Activated T-helper 2 cell treated with anti-CD3 and anti-CD28 coated beads, Interferon-gamma antibody, Interleukin-2, Interleukin-4, amounts not matched to agents 10 μg/mL and 5 μg/mL and 100 μg/mL, durations not matched to agents 14 hours and 24 hours and 36 hours (primary cell): ENCODE data around the gene P2RX7. TPM values are rescaled to one million over a fixed set of nuclear protein-coding genes. Genes with fewer than 3 reads are reported as not detected.

Experiments
- DNase-seq: peaks from one replicate; pipeline ENCODE4 v3.0.0; 2021; ENCODE audit warnings: low spot score
- H3K27ac Mint-ChIP-seq: one replicate; pipeline ENCODE4 v1.8.0; 2021; ENCODE audit warnings: mixed read lengths
- H3K27me3 Mint-ChIP-seq: one replicate; pipeline ENCODE4 v1.8.0; 2021; ENCODE audit warnings: low read depth, mixed read lengths
- H3K36me3 Mint-ChIP-seq: one replicate; pipeline ENCODE4 v1.8.0; 2021; ENCODE audit warnings: low read depth, mixed read lengths
- H3K4me1 Mint-ChIP-seq: one replicate; pipeline ENCODE4 v1.8.0; 2021; ENCODE audit warnings: low read depth, mixed read lengths
- H3K4me3 Mint-ChIP-seq: one replicate; pipeline ENCODE4 v1.8.0; 2021; ENCODE audit warnings: low read depth, mild to moderate bottlenecking, moderate library complexity, mixed read lengths
- H3K9me3 Mint-ChIP-seq: one replicate; pipeline ENCODE4 v1.8.0; 2021; ENCODE audit warnings: mixed read lengths
- intact Hi-C: fragments of 100-400 bp; cut with micrococcal nuclease; formaldehyde crosslinking; loops from one replicate; pipeline ENCODE4 v1.15.1; 2023
- total RNA-seq: library from RNA; stranded (reverse); gene quantifications from 2 replicates; pipeline ENCODE4 v1.2.3, GENCODE V29; 2022

The P2RX7 gene
- total RNA-seq, 1 donor from 2014 or later: 6.5 TPM

GRCh38 chr12:121214166-121214777, 81.6 kb downstream of the P2RX7 start:
- DNase-seq: no peak
- peaks cover 41% of the 10 kb centered on the region for H3K4me1 Mint-ChIP-seq
- H3K4me3 Mint-ChIP-seq: peak overlapping the region; percentile 18
- intact Hi-C loops: loop anchor here (1.0 to 5.0 kb wide), 3 partner anchors 9 to 177 kb away; partner anchors contain the start of gene OASL
- H3K9me3 Mint-ChIP-seq: no peaks in the 10 kb centered on the region
- H3K27ac Mint-ChIP-seq: peak overlapping the region; percentile 75
- H3K36me3 Mint-ChIP-seq: peaks cover 46% of the 10 kb centered on the region
- H3K27me3 Mint-ChIP-seq: no peaks in the 10 kb centered on the region

DNA sequence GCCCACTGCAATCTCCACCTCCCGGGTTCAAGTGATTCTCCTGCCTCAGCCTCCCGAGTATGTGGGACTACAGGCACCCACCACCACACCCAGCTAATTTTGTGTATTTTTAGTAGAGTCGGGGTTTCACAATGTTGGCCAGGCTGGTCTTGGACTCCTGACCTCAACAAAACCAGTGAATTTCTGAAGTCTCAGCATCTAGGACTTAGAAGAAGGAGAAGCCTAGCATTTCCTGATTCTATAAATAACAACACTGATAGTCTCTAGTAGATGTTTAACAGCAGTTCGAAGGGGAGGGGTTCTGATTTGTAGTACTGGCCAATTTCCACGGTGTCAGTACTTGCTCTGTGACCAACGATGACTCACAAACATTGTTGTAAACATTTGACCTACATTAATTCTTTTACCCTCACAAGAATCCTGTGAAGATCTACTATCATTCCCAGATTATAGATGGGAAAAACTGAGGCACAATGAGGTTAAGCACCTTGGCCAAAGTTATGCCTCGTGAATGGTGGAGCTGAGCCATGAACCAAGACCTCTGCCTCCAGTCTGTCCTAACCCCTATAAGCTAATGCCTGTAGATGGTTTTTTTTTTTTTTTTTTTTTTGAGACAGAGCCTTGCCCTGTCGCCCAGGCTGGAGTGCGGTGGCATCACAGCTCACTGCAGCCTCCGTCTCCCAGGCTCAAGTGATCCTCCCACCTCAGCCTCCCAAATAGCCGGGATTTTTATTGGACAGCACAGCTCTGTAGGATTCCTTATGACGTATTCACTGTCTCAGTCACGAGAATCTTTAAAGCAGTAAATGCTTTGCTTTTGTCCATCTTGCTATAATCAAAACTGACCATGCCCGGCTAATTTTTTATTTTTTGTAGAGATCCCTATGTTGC, 82.4 kb downstream of the P2RX7 start:
- H3K9me3 Mint-ChIP-seq: no peaks in the 10 kb centered on the region
- no peak for DNase-seq
- H3K27ac Mint-ChIP-seq: peak overlapping the region; percentile 75
- intact Hi-C loops: loop anchor here (1.0 to 5.0 kb wide), 3 partner anchors 8 to 178 kb away; partner anchors contain the start of gene OASL
- peaks cover 42% of the 10 kb centered on the region for H3K4me1 Mint-ChIP-seq
- no peaks in the 10 kb centered on the region for H3K27me3 Mint-ChIP-seq
- peak overlapping the region; percentile 18 for H3K4me3 Mint-ChIP-seq
- H3K36me3 Mint-ChIP-seq: peaks cover 52% of the 10 kb centered on the region

DNA sequence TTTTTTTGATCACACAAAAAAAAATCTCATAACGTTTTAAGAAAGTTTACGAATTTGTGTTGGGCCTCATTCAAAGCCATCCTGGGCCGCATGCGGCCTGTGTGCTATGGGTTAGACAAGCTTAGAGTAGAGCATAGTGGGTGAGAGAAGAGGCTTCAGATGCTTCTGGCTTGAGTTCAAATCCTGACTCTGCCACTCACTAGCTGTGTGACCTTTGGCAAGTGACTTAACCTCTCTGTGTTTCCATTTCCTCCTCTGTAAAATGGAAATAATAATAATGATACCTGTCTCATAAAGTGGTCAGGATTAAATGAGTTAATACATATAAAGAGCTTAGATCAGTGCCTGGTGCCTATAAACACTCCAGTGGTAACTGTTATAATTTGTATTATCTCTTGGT, 83.4 kb downstream of the P2RX7 start:
- DNase-seq: no peak
- Mint-ChIP-seq H3K27ac (no peak overlapping the region), H3K4me3 (no peak overlapping the region), H3K9me3 (no peaks in the 10 kb centered on the region), H3K36me3 (peaks cover 58% of the 10 kb centered on the region), H3K4me1 (peaks cover 42% of the 10 kb centered on the region), H3K27me3 (no peaks in the 10 kb centered on the region)
- intact Hi-C loops: no loop called here

- H3K27ac Mint-ChIP-seq: no peak overlapping the region
- no peaks in the 10 kb centered on the region for H3K9me3 Mint-ChIP-seq
- intact Hi-C loops: no loop called here
- DNase-seq: no peak
- H3K4me3 Mint-ChIP-seq: no peak overlapping the region
- peaks cover 37% of the 10 kb centered on the region for H3K4me1 Mint-ChIP-seq
- H3K36me3 Mint-ChIP-seq: peaks cover 62% of the 10 kb centered on the region
- H3K27me3 Mint-ChIP-seq: no peaks in the 10 kb centered on the region
These were observed 84.4 kb downstream of the P2RX7 start for GRCh38 chr12:121217063-121217462.

- no peak for DNase-seq
- no peak overlapping the region for H3K27ac Mint-ChIP-seq
- intact Hi-C loops: no loop called here
- peaks cover 67% of the 10 kb centered on the region for H3K36me3 Mint-ChIP-seq
- H3K9me3 Mint-ChIP-seq: no peaks in the 10 kb centered on the region
- no peak overlapping the region for H3K4me3 Mint-ChIP-seq
- no peaks in the 10 kb centered on the region for H3K27me3 Mint-ChIP-seq
- peaks cover 36% of the 10 kb centered on the region for H3K4me1 Mint-ChIP-seq
These were observed 85.1 kb downstream of the P2RX7 start for GRCh38 chr12:121217761-121218160.

- H3K4me3 Mint-ChIP-seq: no peak overlapping the region
- H3K9me3 Mint-ChIP-seq: no peaks in the 10 kb centered on the region
- H3K4me1 Mint-ChIP-seq: peaks cover 36% of the 10 kb centered on the region
- H3K36me3 Mint-ChIP-seq: peaks cover 69% of the 10 kb centered on the region
- intact Hi-C loops: no loop called here
- DNase-seq: no peak
- H3K27ac Mint-ChIP-seq: no peak overlapping the region
- H3K27me3 Mint-ChIP-seq: no peaks in the 10 kb centered on the region
These were observed 86.1 kb downstream of the P2RX7 start for GRCh38 chr12:121218588-121219352.

GRCh38 chr12:121219353-121219986, 86.8 kb downstream of the P2RX7 start:
- H3K27ac Mint-ChIP-seq: peak overlapping the region; percentile 2
- no peaks in the 10 kb centered on the region for H3K9me3 Mint-ChIP-seq
- intact Hi-C loops: no loop called here
- peaks cover 67% of the 10 kb centered on the region for H3K36me3 Mint-ChIP-seq
- no peaks in the 10 kb centered on the region for H3K27me3 Mint-ChIP-seq
- peaks cover 36% of the 10 kb centered on the region for H3K4me1 Mint-ChIP-seq
- no peak for DNase-seq
- no peak overlapping the region for H3K4me3 Mint-ChIP-seq

GRCh38 chr12:121222847-121223246, 90.2 kb downstream of the P2RX7 start:
- peaks cover 32% of the 10 kb centered on the region for H3K4me1 Mint-ChIP-seq
- H3K27ac Mint-ChIP-seq: peak overlapping the region; percentile 84
- H3K4me3 Mint-ChIP-seq: no peak overlapping the region
- H3K36me3 Mint-ChIP-seq: peaks cover 67% of the 10 kb centered on the region
- DNase-seq: no peak
- intact Hi-C loops: loop anchor here (1.0 to 10.0 kb wide), 2 partner anchors 9 to 158 kb away; no protein-coding TSS in a partner anchor
- H3K27me3 Mint-ChIP-seq: no peaks in the 10 kb centered on the region
- no peaks in the 10 kb centered on the region for H3K9me3 Mint-ChIP-seq

DNA sequence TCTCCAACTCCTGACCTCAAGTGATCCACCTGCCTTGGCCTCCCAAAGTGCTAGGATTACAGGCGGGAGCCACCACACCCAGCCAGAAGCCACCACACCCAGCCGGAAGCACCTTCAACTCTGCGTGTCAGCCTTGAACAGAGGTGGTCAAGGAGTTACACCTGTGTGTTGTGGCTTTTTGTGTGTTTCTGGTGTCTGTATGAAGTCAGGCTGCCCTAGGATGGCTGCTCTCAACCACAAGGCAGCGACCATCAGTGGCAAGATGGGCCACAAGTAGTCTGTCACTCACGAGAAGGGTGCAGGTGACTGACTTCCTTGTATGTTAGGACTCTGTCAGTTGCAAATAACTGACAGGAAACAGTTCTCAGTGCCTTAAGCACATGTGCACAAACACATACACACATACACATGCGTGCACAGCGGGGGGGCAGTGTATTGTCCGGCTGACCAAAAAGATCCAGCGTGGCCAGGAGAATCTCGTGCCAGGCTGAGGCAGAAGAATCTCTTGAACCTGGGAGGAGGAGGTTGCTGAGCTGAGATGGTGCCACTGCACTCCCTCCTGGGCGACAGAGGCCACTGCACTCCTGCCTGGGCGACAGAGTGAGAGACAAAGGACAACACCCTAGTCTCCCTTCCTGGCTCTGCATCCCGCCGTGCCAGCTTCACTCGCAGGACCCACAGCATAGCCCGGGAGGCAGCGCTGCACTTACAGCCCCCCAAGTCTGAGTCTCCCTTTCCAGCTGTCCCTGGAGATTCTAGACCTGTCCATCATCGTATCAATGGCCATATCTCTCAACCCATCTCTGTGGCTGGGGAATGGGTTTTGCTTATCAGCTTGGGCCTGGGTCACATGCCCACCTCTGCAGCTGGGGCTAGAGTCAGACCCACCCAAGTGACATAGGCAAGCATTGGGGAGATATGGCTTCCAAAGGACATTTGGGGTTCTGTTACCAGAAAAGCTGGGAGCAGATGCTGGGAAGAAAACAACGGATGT, 90.9 kb downstream of the P2RX7 start:
- Mint-ChIP-seq H3K36me3 (peaks cover 63% of the 10 kb centered on the region), H3K4me3 (peak overlapping the region; percentile 2)
- peak; percentile 46 for DNase-seq

GRCh38 chr12:121224591-121224990, 91.9 kb downstream of the P2RX7 start:
- H3K9me3 Mint-ChIP-seq: no peaks in the 10 kb centered on the region
- H3K27me3 Mint-ChIP-seq: no peaks in the 10 kb centered on the region
- H3K4me3 Mint-ChIP-seq: peak overlapping the region; percentile 48
- intact Hi-C loops: loop anchor here (10.0 kb wide), 1 partner anchor 160 kb away; no protein-coding TSS in a partner anchor
- peaks cover 61% of the 10 kb centered on the region for H3K36me3 Mint-ChIP-seq
- H3K27ac Mint-ChIP-seq: peak overlapping the region; percentile 88
- peak; percentile 64 for DNase-seq
- peaks cover 30% of the 10 kb centered on the region for H3K4me1 Mint-ChIP-seq

More for the DNA sequence above, 90.9 kb downstream of the P2RX7 start:
- Mint-ChIP-seq H3K9me3 (no peaks in the 10 kb centered on the region), H3K27ac (peak overlapping the region; percentile 84), H3K27me3 (no peaks in the 10 kb centered on the region), H3K4me1 (peaks cover 32% of the 10 kb centered on the region)
- intact Hi-C loops: loop anchor here (1.0 to 10.0 kb wide), 2 partner anchors 9 to 159 kb away; no protein-coding TSS in a partner anchor

- peaks cover 31% of the 10 kb centered on the region for H3K4me1 Mint-ChIP-seq
- no peaks in the 10 kb centered on the region for H3K27me3 Mint-ChIP-seq
- H3K9me3 Mint-ChIP-seq: no peaks in the 10 kb centered on the region
- H3K27ac Mint-ChIP-seq: no peak overlapping the region
- H3K4me3 Mint-ChIP-seq: no peak overlapping the region
- no peak for DNase-seq
- intact Hi-C loops: loop anchor here (10.0 kb wide), 1 partner anchor 162 kb away; no protein-coding TSS in a partner anchor
- H3K36me3 Mint-ChIP-seq: peaks cover 61% of the 10 kb centered on the region
These were observed 93.7 kb downstream of the P2RX7 start for GRCh38 chr12:121226399-121226798.
